ENCODE data around the gene CDKN2AIPNL. TPM values are rescaled to one million over a fixed set of nuclear protein-coding genes. Genes with fewer than 3 reads are reported as not detected.
A peak's percentile ranks its signal among the peaks of the same experiment; 100 is the strongest.
"Not testable (repeated sequence)": the region's sequence is repeated elsewhere in the genome, so short reads cannot be mapped to it uniquely, and the experiment has no call there.

Gene CDKN2AIPNL
- polyA plus RNA-seq, 1 of the 3 experiments (the other 2 are of a cell fraction), result 23.3 TPM

- no peaks in the 10 kb centered on the region for H3K27me3 ChIP-seq (ENCODE audit: insufficient read depth)
- no peak for DNase-seq
- H3K27ac ChIP-seq (ENCODE audit: low read depth in 2 of 2, low read length in 1 of 2), result no peak overlapping the region
- ChIA-PET POLR2A (no interaction called here), CTCF (interaction anchor here (0.5 to 0.9 kb wide), 2 partner anchors 13 to 299 kb away, joined by 3 to 4 read pairs; no protein-coding TSS in a partner anchor)
- no peaks in the 10 kb centered on the region for H3K9me3 ChIP-seq
- no peaks in the 10 kb centered on the region; a peak in 1 of 4 replicates for H3K4me1 ChIP-seq (ENCODE audit: control insufficient read depth in 1 of 2, insufficient read depth in 2 of 2, low read depth in 1 of 2, low read length in 1 of 2)
- peaks cover 53 to 88% of the 10 kb centered on the region in 2 experiments for H3K36me3 ChIP-seq (replicated peaks in 1 of 2; ENCODE audit: control insufficient read depth in 1 of 2, insufficient read depth in 2 of 2, low read length in 1 of 2)
- 93% methylated on average over 5 of the region's 5 CpGs for WGBS (ENCODE audit: low lambda C conversion rate)
- no peak for TF ChIP-seq TEAD4 (IDR thresholded peaks at IDR 0.05; ENCODE audit: borderline replicate concordance, insufficient read depth)
- no peak for TF ChIP-seq MXI1 (IDR thresholded peaks at IDR 0.05; ENCODE audit: low read depth, low read length)
- TF ChIP-seq TAF1 (IDR thresholded peaks at IDR 0.05; ENCODE audit: borderline replicate concordance, low read depth, low read length), result no peak
- no peak for TF ChIP-seq USF2 (IDR thresholded peaks at IDR 0.05; ENCODE audit: borderline replicate concordance, low read depth, low read length)
- no peak for TF ChIP-seq RCOR1 (IDR thresholded peaks at IDR 0.05; ENCODE audit: low read length)
- no peak for TF ChIP-seq PBX3 (IDR thresholded peaks at IDR 0.05)
- TF ChIP-seq CHD2 (IDR thresholded peaks at IDR 0.05; ENCODE audit: low read length, partially characterized antibody), result no peak
- no peak for TF ChIP-seq GATA2 (CRISPR knock-in tag; IDR thresholded peaks at IDR 0.05)
- no peak for TF ChIP-seq JUND (IDR thresholded peaks at IDR 0.05)
- no peak for TF ChIP-seq SIN3A (IDR thresholded peaks at IDR 0.05; ENCODE audit: borderline replicate concordance, low read depth, low read length)
- no peak for TF ChIP-seq FOXM1 (IDR thresholded peaks at IDR 0.05; ENCODE audit: low read depth)
- H3K79me2 ChIP-seq (ENCODE audit: insufficient read depth), result peaks cover 95% of the 10 kb centered on the region
- no peak overlapping the region for H3K4me3 ChIP-seq (ENCODE audit: low read depth in 2 of 2, low read length in 1 of 2)
- H3F3A ChIP-seq (replicated peaks; ENCODE audit: insufficient read depth), result peaks cover 29% of the 10 kb centered on the region
- H3K9ac ChIP-seq, result no peak overlapping the region
- no peak overlapping the region for H3K4me2 ChIP-seq
- H2AFZ ChIP-seq (ENCODE audit: low read depth), result no peak overlapping the region
- no peaks in the 10 kb centered on the region for H3K9me2 ChIP-seq
- peaks cover 48% of the 10 kb centered on the region for H4K20me1 ChIP-seq (ENCODE audit: insufficient read depth)
Measured at GRCh38 chr5:134380346-134380745, 31.3 kb downstream of the CDKN2AIPNL start.

- no peak for DNase-seq
- CTCF ChIA-PET, result interaction anchor here (0.9 kb wide), 1 partner anchor 22 kb away, joined by 4 read pairs; no protein-coding TSS in a partner anchor
- Histone ChIP-seq H3K4me2 (no peak overlapping the region), H3K36me3 (replicated peaks in 1 of 2; ENCODE audit: control insufficient read depth in 1 of 2, insufficient read depth in 2 of 2, low read length in 1 of 2) (peaks cover 27 to 44% of the 10 kb centered on the region in 2 experiments), H4K20me1 (ENCODE audit: insufficient read depth) (peaks cover 67% of the 10 kb centered on the region), H3K9me3 (no peaks in the 10 kb centered on the region), H3K27ac (ENCODE audit: low read depth in 2 of 2, low read length in 1 of 2) (no peak overlapping the region), H3K79me2 (ENCODE audit: insufficient read depth) (peaks cover 86% of the 10 kb centered on the region), H3K9ac (no peak overlapping the region), H3F3A (replicated peaks; ENCODE audit: insufficient read depth) (peaks cover 9% of the 10 kb centered on the region), H2AFZ (ENCODE audit: low read depth) (no peak overlapping the region), H3K9me2 (no peaks in the 10 kb centered on the region), H3K4me3 (ENCODE audit: low read depth in 2 of 2, low read length in 1 of 2) (no peak overlapping the region), H3K4me1 (ENCODE audit: control insufficient read depth in 1 of 2, insufficient read depth in 2 of 2, low read depth in 1 of 2, low read length in 1 of 2) (peaks cover 0 to 11% of the 10 kb centered on the region in 2 experiments; a peak in 2 of 4 replicates), H3K27me3 (ENCODE audit: insufficient read depth) (no peaks in the 10 kb centered on the region)
- POLR2A ChIA-PET, result no interaction called here
- 82% methylated on average over 3 of the region's 3 CpGs for WGBS (ENCODE audit: low lambda C conversion rate)
- no peak for TF ChIP-seq RFX5 (IDR thresholded peaks at IDR 0.05; ENCODE audit: low read length)
- TF ChIP-seq ELF1 (IDR thresholded peaks at IDR 0.05), result no peak
- no peak for TF ChIP-seq CHD2 (IDR thresholded peaks at IDR 0.05; ENCODE audit: low read length, partially characterized antibody)
- no peak for TF ChIP-seq MEF2A (IDR thresholded peaks at IDR 0.05; ENCODE audit: borderline replicate concordance, low read depth)
- TF ChIP-seq TCF12 (IDR thresholded peaks at IDR 0.05), result no peak
- TF ChIP-seq CTCF (IDR thresholded peaks at IDR 0.05), result peak; percentile 26; the same call in 1 of the 2 replicates
Measured at GRCh38 chr5:134374232-134374631, 37.4 kb downstream of the CDKN2AIPNL start.

- Histone ChIP-seq H3K79me2 (ENCODE audit: insufficient read depth) (peaks cover 80% of the 10 kb centered on the region), H3K4me1 (ENCODE audit: control insufficient read depth in 1 of 2, insufficient read depth in 2 of 2, low read depth in 1 of 2, low read length in 1 of 2) (peaks cover 0 to 11% of the 10 kb centered on the region in 2 experiments; a peak in 2 of 4 replicates), H3K4me2 (0 out of 2 replicates have a peak overlapping the region, but pooled peaks have one; percentile 77), H4K20me1 (ENCODE audit: insufficient read depth) (peaks cover 61% of the 10 kb centered on the region), H3K36me3 (replicated peaks in 1 of 2; ENCODE audit: control insufficient read depth in 1 of 2, insufficient read depth in 2 of 2, low read length in 1 of 2) (peaks cover 24 to 39% of the 10 kb centered on the region in 2 experiments)
- H2AFZ ChIP-seq (ENCODE audit: low read depth); CTCF ChIA-PET; H3F3A ChIP-seq (replicated peaks; ENCODE audit: insufficient read depth); H3K9me3 ChIP-seq; DNase-seq; H3K4me3 ChIP-seq (ENCODE audit: low read depth in 2 of 2, low read length in 1 of 2); H3K27ac ChIP-seq (ENCODE audit: low read depth in 2 of 2, low read length in 1 of 2); POLR2A ChIA-PET; H3K27me3 ChIP-seq (ENCODE audit: insufficient read depth); H3K9me2 ChIP-seq; H3K9ac ChIP-seq: not testable (repeated sequence)
- 96% methylated on average over 5 of the region's 5 CpGs for WGBS (ENCODE audit: low lambda C conversion rate)
Measured at GRCh38 chr5:134373633-134374032, 38.0 kb downstream of the CDKN2AIPNL start.

All from SK-N-SH (cell line).